Dendritic cell treated with granulocyte-macrophage colony-stimulating factor and Interleukin-4, amounts not matched to agents 40 ng/mL and 50 ng/mL, for 4 days (primary cell): ENCODE measurements around the gene ZNF319.
"Not testable (repeated sequence)": the region's sequence is repeated elsewhere in the genome, so short reads cannot be mapped to it uniquely, and the experiment has no call there.

Experiments
- H3K27ac Mint-ChIP-seq: one replicate; pipeline ENCODE4 v1.8.0; 2022; ENCODE audit warnings: mild to moderate bottlenecking, mixed read lengths
- H3K27me3 Mint-ChIP-seq: one replicate; pipeline ENCODE4 v1.8.0; 2022; ENCODE audit warnings: mild to moderate bottlenecking, mixed read lengths
- H3K36me3 Mint-ChIP-seq: one replicate; pipeline ENCODE4 v1.8.0; 2022; ENCODE audit warnings: low read depth, mixed read lengths
- H3K4me1 Mint-ChIP-seq: one replicate; pipeline ENCODE4 v1.8.0; 2022; ENCODE audit warnings: low read depth, mixed read lengths
- H3K4me3 Mint-ChIP-seq: one replicate; pipeline ENCODE4 v1.8.0; 2022; ENCODE audit warnings: mild to moderate bottlenecking, moderate library complexity, mixed read lengths
- H3K9me3 Mint-ChIP-seq: one replicate; pipeline ENCODE4 v1.8.0; 2022; ENCODE audit warnings: mixed read lengths
- intact Hi-C: fragments of 100-400 bp; cut with micrococcal nuclease; formaldehyde crosslinking; loops from one replicate; pipeline ENCODE4 v1.15.0; 2022

ZNF319 gene

GRCh38 chr16:58020628-58021521, 20.4 kb upstream of the ZNF319 start:
- no peak overlapping the region for H3K27ac Mint-ChIP-seq
- H3K4me1 Mint-ChIP-seq, result peaks cover 23% of the 10 kb centered on the region
- H3K4me3 Mint-ChIP-seq, result no peak overlapping the region
- intact Hi-C loops, result loop anchor here (1.0 to 5.0 kb wide), 2 partner anchors 101 to 286 kb away; no protein-coding TSS in a partner anchor
- H3K9me3 Mint-ChIP-seq, result no peaks in the 10 kb centered on the region
- peaks cover 35% of the 10 kb centered on the region for H3K27me3 Mint-ChIP-seq
- peaks cover 21% of the 10 kb centered on the region for H3K36me3 Mint-ChIP-seq

GRCh38 chr16:58019866-58020538, 19.5 kb upstream of the ZNF319 start:
- peaks cover 19% of the 10 kb centered on the region for H3K4me1 Mint-ChIP-seq
- H3K27me3 Mint-ChIP-seq, result peaks cover 30% of the 10 kb centered on the region
- no peak overlapping the region for H3K27ac Mint-ChIP-seq
- no peaks in the 10 kb centered on the region for H3K9me3 Mint-ChIP-seq
- H3K4me3 Mint-ChIP-seq, result no peak overlapping the region
- intact Hi-C loops, result loop anchor here (1.0 to 5.0 kb wide), 2 partner anchors 102 to 287 kb away; no protein-coding TSS in a partner anchor
- H3K36me3 Mint-ChIP-seq, result peaks cover 21% of the 10 kb centered on the region

- Mint-ChIP-seq H3K27me3 (peaks cover 18% of the 10 kb centered on the region), H3K9me3 (no peaks in the 10 kb centered on the region), H3K27ac (no peak overlapping the region), H3K4me3 (no peak overlapping the region), H3K36me3 (peaks cover 29% of the 10 kb centered on the region), H3K4me1 (peaks cover 13% of the 10 kb centered on the region)
- intact Hi-C loops, result no loop called here
These were observed 18.3 kb upstream of the ZNF319 start for GRCh38 chr16:58018803-58019202.

GRCh38 chr16:58016840-58017446, 16.5 kb upstream of the ZNF319 start:
- intact Hi-C loops, result no loop called here
- Mint-ChIP-seq H3K27ac (no peak overlapping the region), H3K9me3 (no peaks in the 10 kb centered on the region), H3K27me3 (no peaks in the 10 kb centered on the region), H3K4me3 (no peak overlapping the region), H3K36me3 (peaks cover 42% of the 10 kb centered on the region), H3K4me1 (peaks cover 8% of the 10 kb centered on the region)

GRCh38 chr16:58013201-58013956, 12.9 kb upstream of the ZNF319 start:
- H3K9me3 Mint-ChIP-seq, result no peaks in the 10 kb centered on the region
- no peak overlapping the region for H3K27ac Mint-ChIP-seq
- H3K27me3 Mint-ChIP-seq, result no peaks in the 10 kb centered on the region
- peaks cover 1% of the 10 kb centered on the region for H3K4me1 Mint-ChIP-seq
- intact Hi-C loops, result no loop called here
- H3K4me3 Mint-ChIP-seq, result no peak overlapping the region
- H3K36me3 Mint-ChIP-seq, result peaks cover 56% of the 10 kb centered on the region

GRCh38 chr16:58012481-58012880, 12.0 kb upstream of the ZNF319 start:
- intact Hi-C loops, result no loop called here
- H3K4me1 Mint-ChIP-seq, result peaks cover 5% of the 10 kb centered on the region
- peaks cover 65% of the 10 kb centered on the region for H3K36me3 Mint-ChIP-seq
- H3K4me3 Mint-ChIP-seq, result no peak overlapping the region
- no peaks in the 10 kb centered on the region for H3K9me3 Mint-ChIP-seq
- no peaks in the 10 kb centered on the region for H3K27me3 Mint-ChIP-seq
- H3K27ac Mint-ChIP-seq, result no peak overlapping the region

- peaks cover 73% of the 10 kb centered on the region for H3K36me3 Mint-ChIP-seq
- H3K27ac Mint-ChIP-seq, result no peak overlapping the region
- no peaks in the 10 kb centered on the region for H3K27me3 Mint-ChIP-seq
- H3K4me1 Mint-ChIP-seq, result peaks cover 5% of the 10 kb centered on the region
- intact Hi-C loops, result no loop called here
- no peaks in the 10 kb centered on the region for H3K9me3 Mint-ChIP-seq
- H3K4me3 Mint-ChIP-seq, result no peak overlapping the region
These were observed 11.2 kb upstream of the ZNF319 start for GRCh38 chr16:58011652-58012051.

GRCh38 chr16:58010886-58011285, 10.4 kb upstream of the ZNF319 start:
- H3K4me1 Mint-ChIP-seq, result peaks cover 5% of the 10 kb centered on the region
- no peak overlapping the region for H3K27ac Mint-ChIP-seq
- no peaks in the 10 kb centered on the region for H3K9me3 Mint-ChIP-seq
- no peaks in the 10 kb centered on the region for H3K27me3 Mint-ChIP-seq
- peaks cover 81% of the 10 kb centered on the region for H3K36me3 Mint-ChIP-seq
- H3K4me3 Mint-ChIP-seq, result no peak overlapping the region
- intact Hi-C loops, result no loop called here

GRCh38 chr16:58009856-58010416, 9.5 kb upstream of the ZNF319 start:
- no peaks in the 10 kb centered on the region for H3K9me3 Mint-ChIP-seq
- H3K36me3 Mint-ChIP-seq, result peaks cover 86% of the 10 kb centered on the region
- intact Hi-C loops, result no loop called here
- peaks cover 7% of the 10 kb centered on the region for H3K4me1 Mint-ChIP-seq
- no peak overlapping the region for H3K27ac Mint-ChIP-seq
- H3K4me3 Mint-ChIP-seq, result no peak overlapping the region
- no peaks in the 10 kb centered on the region for H3K27me3 Mint-ChIP-seq

- intact Hi-C loops, result loop anchor here (1.0 to 5.0 kb wide), 4 partner anchors 104 to 267 kb away; partner anchors contain the start of genes KATNB1 and KIFC3
- peaks cover 80% of the 10 kb centered on the region for H3K36me3 Mint-ChIP-seq
- H3K4me1 Mint-ChIP-seq, result peaks cover 43% of the 10 kb centered on the region
- not testable (repeated sequence) for H3K9me3 Mint-ChIP-seq, H3K27ac Mint-ChIP-seq, H3K4me3 Mint-ChIP-seq, H3K27me3 Mint-ChIP-seq
These were observed 4.3 kb upstream of the ZNF319 start for GRCh38 chr16:58004736-58005135.

GRCh38 chr16:58002936-58003335, 2.5 kb upstream of the ZNF319 start:
- H3K27me3 Mint-ChIP-seq, result no peaks in the 10 kb centered on the region
- intact Hi-C loops, result loop anchor here (5.0 kb wide), 2 partner anchors 201 to 266 kb away; partner anchors contain the start of genes KATNB1 and KIFC3
- H3K4me3 Mint-ChIP-seq, result no peak overlapping the region
- no peaks in the 10 kb centered on the region for H3K9me3 Mint-ChIP-seq
- H3K27ac Mint-ChIP-seq, result no peak overlapping the region
- peaks cover 52% of the 10 kb centered on the region for H3K4me1 Mint-ChIP-seq
- H3K36me3 Mint-ChIP-seq, result peaks cover 66% of the 10 kb centered on the region

GRCh38 chr16:58002416-58002800, 1.9 kb upstream of the ZNF319 start:
- Mint-ChIP-seq H3K27me3 (no peaks in the 10 kb centered on the region), H3K4me3 (no peak overlapping the region), H3K9me3 (no peaks in the 10 kb centered on the region), H3K36me3 (peaks cover 66% of the 10 kb centered on the region), H3K27ac (no peak overlapping the region), H3K4me1 (peaks cover 58% of the 10 kb centered on the region)
- intact Hi-C loops, result loop anchor here (5.0 kb wide), 2 partner anchors 200 to 265 kb away; partner anchors contain the start of genes KATNB1 and KIFC3

GRCh38 chr16:58001781-58002415, 1.4 kb upstream of the ZNF319 start:
- peak overlapping the region; percentile 97 for H3K4me3 Mint-ChIP-seq
- peaks cover 61% of the 10 kb centered on the region for H3K4me1 Mint-ChIP-seq

More at GRCh38 chr16:58001781-58002415, 1.4 kb upstream of the ZNF319 start:
- peak overlapping the region; percentile 94 for H3K27ac Mint-ChIP-seq
- no peaks in the 10 kb centered on the region for H3K9me3 Mint-ChIP-seq
- intact Hi-C loops, result loop anchor here (2.0 to 5.0 kb wide), 3 partner anchors 200 to 265 kb away; partner anchors contain the start of genes KATNB1 and KIFC3
- peaks cover 66% of the 10 kb centered on the region for H3K36me3 Mint-ChIP-seq
- H3K27me3 Mint-ChIP-seq, result no peaks in the 10 kb centered on the region
